WI38 (cell line): ENCODE measurements around the gene SRGAP2C.
"Not testable (repeated sequence)": the region's sequence is repeated elsewhere in the genome, so short reads cannot be mapped to it uniquely, and the experiment has no call there.

ENCODE experiments used
- H3K4me3 ChIP-seq: 2 replicates; pipeline ENCODE4 v1.5.1; 2011; ENCODE audit warnings: low read depth, mild to moderate bottlenecking, control low read depth, low read length

SRGAP2C gene

GRCh38 chr1:121184290-121185127, at the start of gene SRGAP2C, which contains the start of gene FAM72B:
Gene SRGAP2C (plus strand): TSS chr1:121184975. CDS start chr1:121187447, 2,472 bp downstream.
Gene FAM72B (minus strand): TSS chr1:121184340. CDS start chr1:121183489, 851 bp downstream.
- H3K4me3 ChIP-seq, result peak within 1 kb of the TSS; percentile 57

- H3K4me3 ChIP-seq, result not testable (repeated sequence)
Observed at GRCh38 chr1:121140393-121140792, 44.4 kb upstream of the SRGAP2C start.

- H3K4me3 ChIP-seq, result not testable (repeated sequence)
Observed at GRCh38 chr1:121148489-121149190, 36.1 kb upstream of the SRGAP2C start.

- not testable (repeated sequence) for H3K4me3 ChIP-seq
Observed at GRCh38 chr1:121151294-121151693, 33.5 kb upstream of the SRGAP2C start.

- not testable (repeated sequence) for H3K4me3 ChIP-seq
Observed at GRCh38 chr1:121152788-121153187, 32.0 kb upstream of the SRGAP2C start.

GRCh38 chr1:121154811-121155210, 30.0 kb upstream of the SRGAP2C start:
- not testable (repeated sequence) for H3K4me3 ChIP-seq

GRCh38 chr1:121155671-121156358, 29.0 kb upstream of the SRGAP2C start:
- H3K4me3 ChIP-seq, result not testable (repeated sequence)

GRCh38 chr1:121156958-121157603, 27.7 kb upstream of the SRGAP2C start:
- H3K4me3 ChIP-seq, result not testable (repeated sequence)

GRCh38 chr1:121157609-121158008, 27.2 kb upstream of the SRGAP2C start:
- not testable (repeated sequence) for H3K4me3 ChIP-seq

- not testable (repeated sequence) for H3K4me3 ChIP-seq
Observed at GRCh38 chr1:121160118-121160517, 24.7 kb upstream of the SRGAP2C start.

GRCh38 chr1:121161199-121161901, 23.4 kb upstream of the SRGAP2C start:
- H3K4me3 ChIP-seq, result not testable (repeated sequence)

GRCh38 chr1:121163850-121164757, 20.7 kb upstream of the SRGAP2C start:
- not testable (repeated sequence) for H3K4me3 ChIP-seq

GRCh38 chr1:121165296-121165695, 19.5 kb upstream of the SRGAP2C start:
- not testable (repeated sequence) for H3K4me3 ChIP-seq

- H3K4me3 ChIP-seq, result not testable (repeated sequence)
Observed at GRCh38 chr1:121167225-121167738, 17.5 kb upstream of the SRGAP2C start.

GRCh38 chr1:121168152-121168668, 16.6 kb upstream of the SRGAP2C start:
- H3K4me3 ChIP-seq, result not testable (repeated sequence)

- H3K4me3 ChIP-seq, result not testable (repeated sequence)
Observed at GRCh38 chr1:121176649-121177048, 8.1 kb upstream of the SRGAP2C start.

GRCh38 chr1:121178197-121178596, 6.6 kb upstream of the SRGAP2C start:
- H3K4me3 ChIP-seq, result not testable (repeated sequence)

- H3K4me3 ChIP-seq, result peak overlapping the region; percentile 57
Observed at GRCh38 chr1:121183867-121184266, 908 bp upstream of the SRGAP2C start.
